Activated naive CD4-positive, alpha-beta T cell treated with anti-CD3 and anti-CD28 coated beads, Interleukin-2, amount 50 U/mL, for 16 hours (primary cell): Measurements from ENCODE around the gene SYNE2.
"Not testable (repeated sequence)": the region's sequence is repeated elsewhere in the genome, so short reads cannot be mapped to it uniquely, and the experiment has no call there.

Source experiments
- DNase-seq: peaks from one replicate; pipeline ENCODE4 v3.0.0-alpha.2; 2020

Gene SYNE2

GRCh38 chr14:64198486-64198885, 345.7 kb downstream of the SYNE2 start:
- no peak for DNase-seq

- DNase-seq: no peak
Measured at GRCh38 chr14:64200170-64200569, 347.4 kb downstream of the SYNE2 start.

- DNase-seq: no peak
Measured at GRCh38 chr14:64201296-64201695, 348.5 kb downstream of the SYNE2 start.

- DNase-seq: no peak
Measured at GRCh38 chr14:64201921-64202545, 349.2 kb downstream of the SYNE2 start.

- no peak for DNase-seq
Measured at GRCh38 chr14:64202716-64203115, 349.9 kb downstream of the SYNE2 start.

- no peak for DNase-seq
Measured at GRCh38 chr14:64203366-64204006, 350.7 kb downstream of the SYNE2 start.

- DNase-seq: no peak
Measured at GRCh38 chr14:64208261-64208660, 355.5 kb downstream of the SYNE2 start.

GRCh38 chr14:64208981-64209380, 356.2 kb downstream of the SYNE2 start:
- DNase-seq: no peak

GRCh38 chr14:64209444-64210131, 356.8 kb downstream of the SYNE2 start:
- no peak for DNase-seq

GRCh38 chr14:64210216-64210615, 357.4 kb downstream of the SYNE2 start:
- DNase-seq: no peak

GRCh38 chr14:64210912-64211311, 358.1 kb downstream of the SYNE2 start:
- not testable (repeated sequence) for DNase-seq

GRCh38 chr14:64212666-64213065, 359.9 kb downstream of the SYNE2 start:
- no peak for DNase-seq

GRCh38 chr14:64213086-64213485, 360.3 kb downstream of the SYNE2 start:
- DNase-seq: no peak

GRCh38 chr14:64213853-64214570, 361.2 kb downstream of the SYNE2 start:
- no peak for DNase-seq

- no peak for DNase-seq
Measured at GRCh38 chr14:64215274-64215673, 362.5 kb downstream of the SYNE2 start.

- DNase-seq: no peak
Measured at GRCh38 chr14:64215978-64216377, 363.2 kb downstream of the SYNE2 start.

- DNase-seq: no peak
Measured at GRCh38 chr14:64217308-64217707, 364.5 kb downstream of the SYNE2 start.

GRCh38 chr14:64217834-64218233, 365.0 kb downstream of the SYNE2 start:
- DNase-seq: no peak

- DNase-seq: no peak
Measured at GRCh38 chr14:64218344-64219240, 365.8 kb downstream of the SYNE2 start.

- no peak for DNase-seq
Measured at GRCh38 chr14:64220056-64220455, 367.3 kb downstream of the SYNE2 start.

GRCh38 chr14:64220466-64220865, 367.7 kb downstream of the SYNE2 start:
- DNase-seq: no peak

GRCh38 chr14:64221391-64222003, 368.7 kb downstream of the SYNE2 start:
- DNase-seq: no peak
